ENCODE measurements around the gene SLC35E2B.
"Not testable (repeated sequence)": the region's sequence is repeated elsewhere in the genome, so short reads cannot be mapped to it uniquely, and the experiment has no call there.

Gene SLC35E2B

DNA sequence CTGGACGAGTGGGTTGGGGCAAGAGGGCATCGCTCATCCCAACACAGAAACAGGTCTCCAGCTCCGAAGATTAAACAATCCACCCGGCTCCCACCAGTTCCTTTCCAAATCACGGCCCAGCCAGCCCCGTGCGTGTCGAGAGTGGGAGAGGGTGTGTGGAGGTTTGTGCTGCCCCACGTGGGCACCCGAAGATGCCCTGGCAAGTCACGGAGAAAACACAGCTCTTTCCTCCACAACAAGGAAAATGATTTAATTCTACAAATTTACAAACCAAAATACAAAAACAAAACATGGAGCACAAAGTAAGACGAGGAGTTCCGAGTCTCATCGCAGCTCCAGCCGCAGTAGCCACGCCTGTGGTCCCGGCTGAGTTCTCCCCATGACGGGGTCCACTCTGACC, 9.9 kb upstream of the SLC35E2B start:
- not testable (repeated sequence) for DNase-seq

DNA sequence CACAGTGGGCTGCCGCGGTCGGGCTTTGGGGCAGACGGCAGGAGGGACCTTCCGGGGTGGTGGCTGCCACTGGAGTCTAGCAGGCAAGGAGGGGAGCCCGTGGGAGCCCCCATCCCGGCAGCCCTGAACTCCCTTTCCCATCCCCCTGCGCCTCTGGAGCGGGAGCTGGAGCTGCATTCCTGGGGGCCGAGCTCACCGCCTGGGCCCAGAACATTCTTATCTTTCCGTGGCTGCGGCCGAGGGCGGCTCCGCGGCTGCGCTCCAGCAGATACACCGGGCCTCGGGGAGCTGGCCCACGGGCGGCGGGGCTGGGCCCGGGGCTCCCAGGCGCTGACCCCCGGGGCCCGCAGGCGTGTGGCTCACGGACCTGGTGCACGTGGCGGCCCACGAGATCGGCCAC, 8.0 kb upstream of the SLC35E2B start:
- not testable (repeated sequence) for DNase-seq

DNA sequence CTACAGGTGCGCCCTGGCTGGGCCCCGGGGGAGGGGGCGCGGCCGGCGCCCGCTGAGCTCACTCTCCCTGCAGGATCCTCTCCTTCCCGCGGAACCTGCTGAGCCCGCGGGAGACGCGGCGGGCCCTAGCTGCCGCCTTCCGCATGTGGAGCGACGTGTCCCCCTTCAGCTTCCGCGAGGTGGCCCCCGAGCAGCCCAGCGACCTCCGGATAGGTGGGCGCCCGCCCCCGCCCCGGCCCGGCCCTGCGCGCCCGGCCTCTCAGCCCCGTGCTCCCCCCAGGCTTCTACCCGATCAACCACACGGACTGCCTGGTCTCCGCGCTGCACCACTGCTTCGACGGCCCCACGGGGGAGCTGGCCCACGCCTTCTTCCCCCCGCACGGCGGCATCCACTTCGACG, 7.5 kb upstream of the SLC35E2B start:
- DNase-seq, result not testable (repeated sequence)

DNA sequence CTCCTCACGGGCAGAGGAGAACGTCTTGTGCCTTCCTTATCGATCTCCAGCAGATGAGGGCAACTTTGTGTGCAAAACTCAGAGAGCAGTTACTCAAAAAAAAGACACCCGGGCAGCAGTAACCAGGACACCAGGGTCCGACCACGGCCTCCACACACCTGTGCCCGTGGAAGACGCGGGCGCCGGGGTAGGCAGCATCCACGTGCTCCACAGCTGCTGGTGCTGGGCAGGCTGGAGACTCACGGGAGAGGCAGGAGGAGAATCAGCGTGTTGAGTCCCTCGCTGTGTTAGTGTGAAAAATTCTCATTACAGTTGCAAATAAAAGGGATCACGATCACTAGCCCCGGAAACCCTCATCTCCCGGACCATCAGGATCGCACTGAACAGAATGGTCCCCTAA, 6.5 kb upstream of the SLC35E2B start:
- not testable (repeated sequence) for DNase-seq

DNA sequence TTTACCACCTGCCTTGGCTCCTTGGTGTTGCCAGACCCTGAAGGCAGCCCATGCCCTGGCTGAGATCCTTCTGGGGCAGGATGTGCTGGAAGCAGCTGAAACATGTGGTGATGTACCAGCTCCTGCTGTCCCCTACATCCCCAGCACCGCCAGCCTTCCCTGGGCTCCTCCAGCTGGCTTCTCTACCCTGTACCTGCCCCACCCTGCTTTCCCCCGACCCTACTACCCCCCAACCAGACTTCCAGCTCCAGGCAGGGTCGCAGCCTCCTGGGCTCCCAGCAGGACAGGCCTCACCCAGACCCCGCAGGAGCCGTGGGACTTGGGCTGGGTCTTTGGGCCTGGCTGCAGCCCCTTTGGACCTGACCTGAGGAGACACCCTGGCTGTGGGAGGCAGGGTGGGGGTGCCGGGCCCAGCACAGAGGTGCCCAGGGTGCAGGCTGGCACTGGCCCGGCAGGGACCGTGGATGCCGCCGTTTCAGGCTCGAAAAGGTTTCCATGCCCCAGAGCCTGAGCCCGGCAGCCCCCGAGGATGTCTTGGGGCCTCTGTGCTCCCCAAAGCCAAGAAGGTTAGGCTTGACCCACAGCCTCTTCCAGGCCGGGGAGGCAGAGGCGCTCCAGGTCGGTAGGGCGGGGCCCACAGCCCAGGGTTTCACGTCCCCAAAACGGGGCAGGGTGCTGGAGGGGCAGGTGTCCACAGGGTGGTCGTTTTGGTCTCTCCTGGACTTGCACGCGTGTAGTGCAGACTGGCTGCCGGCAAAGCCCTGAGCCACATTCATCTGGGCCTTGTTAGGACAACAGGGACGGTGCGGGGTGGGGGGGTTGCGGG, 5.0 kb upstream of the SLC35E2B start:
- not testable (repeated sequence) for DNase-seq

DNA sequence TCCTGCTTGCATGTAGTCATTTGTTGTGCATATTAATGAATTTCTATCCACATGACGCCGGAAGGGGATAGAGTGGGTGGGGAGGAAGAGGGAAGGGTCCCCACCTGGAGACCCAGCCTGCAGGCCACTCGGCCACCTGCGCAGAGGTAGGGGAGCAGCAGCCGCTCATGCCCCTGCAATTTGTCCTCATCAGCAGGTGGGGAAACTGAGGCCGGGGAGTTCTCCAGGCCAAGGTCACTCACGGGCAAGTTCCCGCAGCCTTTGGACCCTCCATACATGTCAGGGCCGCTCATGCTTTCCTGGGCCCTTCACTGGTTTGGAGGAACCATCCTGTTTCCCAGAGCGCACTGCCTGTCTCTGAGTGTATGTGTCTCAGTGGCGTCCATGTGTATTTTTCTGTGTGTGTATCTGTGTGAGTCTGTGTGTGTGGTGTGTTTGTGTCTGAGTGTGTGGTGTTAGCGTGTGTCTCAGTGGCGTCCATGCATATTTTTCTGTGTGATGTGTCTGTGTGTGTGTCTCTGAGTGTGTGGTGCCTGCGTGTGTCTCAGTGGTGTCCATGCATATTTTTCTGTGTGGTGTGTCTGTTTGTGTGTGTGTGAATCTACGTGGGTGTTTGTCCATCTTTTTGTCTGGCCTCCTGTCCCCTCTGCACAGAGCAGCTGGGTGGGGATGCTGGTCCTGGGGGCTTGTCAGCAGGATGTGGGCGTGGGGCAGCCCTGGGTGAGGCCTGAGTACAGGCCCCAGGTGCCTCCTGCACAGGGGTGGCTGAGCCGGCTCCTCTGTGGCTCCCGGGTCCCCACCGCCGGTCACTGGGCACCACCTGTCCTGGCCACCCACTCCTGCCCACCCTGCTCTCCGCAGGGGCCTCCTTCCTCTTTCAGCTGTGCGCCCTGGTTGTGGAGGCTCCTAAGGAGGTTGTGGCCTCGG, 4.1 kb upstream of the SLC35E2B start:
- DNase-seq, result not testable (repeated sequence)

DNA sequence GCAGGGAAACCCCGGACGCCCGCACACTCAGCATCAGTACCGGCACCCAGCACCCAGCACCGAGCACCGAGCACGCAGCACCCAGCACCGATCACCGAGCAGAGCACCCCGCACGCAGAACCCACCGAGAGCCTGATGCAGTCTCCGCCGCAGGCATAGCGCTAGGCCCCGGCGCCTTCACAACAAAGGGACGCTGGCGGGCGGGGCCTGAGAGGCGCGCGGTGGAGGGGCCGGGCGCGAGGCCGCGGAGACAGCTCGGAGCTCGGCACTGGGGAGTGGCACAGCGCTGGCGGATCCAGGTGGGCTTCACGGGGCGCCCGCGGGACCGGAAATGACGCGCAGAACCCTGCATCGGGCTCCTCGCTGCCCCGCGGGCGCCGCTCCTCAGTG, 276 bp downstream of the SLC35E2B start:
- DNase-seq, result peak; percentile 89

DNA sequence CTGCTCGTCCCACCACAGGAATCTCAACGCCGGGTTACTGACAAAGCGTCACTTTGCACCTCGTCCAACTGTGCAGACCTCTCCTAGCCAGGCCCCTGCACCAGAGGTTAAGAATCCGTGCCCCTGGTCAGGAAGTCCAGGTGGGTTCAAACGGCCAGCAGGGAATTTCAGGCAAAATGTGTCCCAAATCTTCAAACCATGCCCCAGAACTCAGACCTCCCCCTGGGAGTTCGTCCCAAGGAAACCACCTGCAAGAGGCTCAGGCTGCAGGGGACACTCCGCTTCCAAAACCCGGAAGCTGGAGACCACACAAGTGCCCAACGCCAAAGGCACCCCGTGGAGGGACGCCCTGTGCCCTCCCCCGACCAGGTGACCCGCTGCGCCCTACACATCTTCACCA, 1.2 kb downstream of the SLC35E2B start:
- DNase-seq, result not testable (repeated sequence)

DNA sequence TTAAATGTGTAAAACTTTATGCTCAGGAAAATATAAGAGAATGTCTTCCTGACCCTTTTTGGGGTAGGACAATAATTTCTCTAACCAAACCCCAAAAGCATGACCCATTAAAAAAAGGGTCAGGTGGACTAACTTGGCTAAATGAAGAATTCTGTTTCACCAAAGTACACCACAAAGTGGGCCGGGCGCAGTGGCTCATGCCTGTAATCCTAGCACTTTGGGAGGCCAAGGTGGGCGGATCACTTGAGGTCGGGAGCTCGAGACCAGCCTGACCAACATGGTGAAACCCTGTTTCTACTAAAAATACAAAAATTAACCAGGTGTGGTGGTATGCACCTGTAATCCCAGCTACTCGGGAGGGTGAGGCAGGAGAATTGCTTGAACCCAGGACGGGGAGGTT, 3.1 kb downstream of the SLC35E2B start:
- DNase-seq, result not testable (repeated sequence)

DNA sequence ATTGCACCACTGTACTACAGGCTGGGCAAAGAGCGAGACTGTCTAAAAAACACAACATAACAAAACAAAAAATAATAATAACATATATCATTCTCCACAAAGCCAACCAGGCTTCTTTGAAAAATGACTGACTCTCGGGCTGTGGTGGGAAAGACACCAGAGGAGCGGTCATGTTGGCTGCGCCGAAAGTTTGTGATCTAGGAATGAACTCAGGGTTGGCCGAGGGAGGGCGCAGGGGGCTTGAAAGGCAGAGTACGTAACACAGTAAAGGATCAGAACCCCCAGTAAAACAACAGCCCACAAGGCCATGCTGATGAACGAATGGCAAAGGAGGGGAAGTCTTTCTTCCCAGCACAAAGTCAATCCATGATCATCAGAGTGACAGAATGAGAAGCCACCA, 4.7 kb downstream of the SLC35E2B start:
- no peak for DNase-seq

DNA sequence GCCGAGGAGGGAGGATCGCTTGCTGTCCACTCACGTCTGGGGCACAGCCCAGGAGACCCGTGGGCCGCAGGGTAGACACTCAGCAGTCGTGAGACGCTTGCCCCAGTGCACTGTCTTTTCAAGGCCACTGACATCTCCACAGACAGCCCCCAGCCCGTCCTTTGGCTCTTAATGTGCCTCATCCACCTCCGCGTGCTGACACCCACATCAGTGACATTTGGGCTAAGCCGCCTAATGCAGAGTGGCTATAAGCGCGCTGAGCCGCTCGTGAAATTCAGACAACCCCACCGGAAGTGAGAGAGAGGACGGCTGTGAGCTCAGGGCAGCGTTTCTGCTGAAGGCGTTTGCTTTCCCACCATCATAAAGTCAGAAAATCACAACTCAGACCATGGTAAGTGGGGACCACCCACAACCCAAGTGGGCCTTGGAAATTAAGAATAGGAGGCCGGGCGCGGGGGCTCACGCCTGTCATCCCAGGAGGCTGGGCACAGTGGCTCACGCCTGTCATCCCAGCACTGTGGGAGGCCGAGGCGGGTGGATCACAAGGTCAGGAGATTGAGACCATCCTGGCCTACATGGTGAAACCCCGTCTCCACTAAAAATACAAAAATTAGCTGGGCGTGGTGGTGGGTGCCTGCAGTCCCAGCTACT, 8.4 kb downstream of the SLC35E2B start:
- no peak for DNase-seq

DNA sequence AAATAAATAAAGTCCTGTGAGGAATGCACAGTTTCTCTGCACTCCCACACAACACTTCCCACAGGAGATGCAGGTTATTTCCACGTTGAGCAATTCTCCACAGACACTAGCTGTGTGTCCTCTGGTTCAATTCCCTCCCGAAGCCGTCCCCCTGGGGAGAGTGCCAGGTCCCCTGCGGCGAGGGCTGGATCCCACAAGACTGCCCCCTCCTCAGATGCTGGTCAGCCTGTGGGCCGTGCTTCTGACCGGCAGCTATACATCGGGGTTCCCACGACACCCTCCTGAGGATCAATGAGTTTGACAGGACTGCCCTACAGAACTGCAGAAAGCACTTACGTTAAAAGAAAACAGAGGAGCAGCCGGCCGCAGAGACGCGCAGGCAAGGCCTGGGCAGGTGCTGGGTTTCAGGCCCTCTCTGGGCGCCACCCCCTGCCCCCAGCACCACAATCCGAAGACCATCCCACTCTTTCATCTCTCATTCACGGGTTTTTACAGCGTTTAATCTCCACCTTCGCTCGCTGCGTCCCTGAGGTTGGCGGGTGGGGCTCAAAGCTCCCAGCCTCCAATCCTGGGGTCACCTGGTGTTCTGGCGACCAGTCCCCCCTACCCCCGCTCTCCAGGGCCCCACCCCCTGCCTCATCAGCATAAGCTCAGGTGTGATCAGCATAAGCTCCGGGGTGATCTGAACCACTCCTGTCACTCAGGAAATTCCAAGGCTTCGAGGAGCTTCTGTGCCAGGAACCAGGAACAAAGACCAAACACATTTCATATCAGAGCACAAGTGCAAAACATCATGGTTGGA, 9.3 kb downstream of the SLC35E2B start:
- DNase-seq, result no peak

DNA sequence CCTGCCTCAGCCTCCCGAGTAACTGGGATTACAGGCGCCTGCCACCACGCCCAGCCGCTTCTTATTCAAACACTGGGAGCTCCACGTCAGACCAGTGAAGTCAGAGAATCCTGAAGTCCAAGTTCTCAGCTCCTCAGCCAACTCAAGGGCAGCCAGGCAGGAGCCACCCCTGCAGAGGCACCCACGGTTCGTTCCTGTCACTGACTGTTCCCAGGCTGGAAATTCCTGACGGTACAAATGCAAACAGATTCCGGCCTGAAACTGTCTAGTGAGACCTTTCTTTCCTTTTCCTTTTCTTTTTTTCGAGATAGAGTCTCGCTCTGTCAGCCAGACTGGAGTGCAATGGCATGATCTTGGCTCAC, 11.7 kb downstream of the SLC35E2B start:
- DNase-seq, result no peak

DNA sequence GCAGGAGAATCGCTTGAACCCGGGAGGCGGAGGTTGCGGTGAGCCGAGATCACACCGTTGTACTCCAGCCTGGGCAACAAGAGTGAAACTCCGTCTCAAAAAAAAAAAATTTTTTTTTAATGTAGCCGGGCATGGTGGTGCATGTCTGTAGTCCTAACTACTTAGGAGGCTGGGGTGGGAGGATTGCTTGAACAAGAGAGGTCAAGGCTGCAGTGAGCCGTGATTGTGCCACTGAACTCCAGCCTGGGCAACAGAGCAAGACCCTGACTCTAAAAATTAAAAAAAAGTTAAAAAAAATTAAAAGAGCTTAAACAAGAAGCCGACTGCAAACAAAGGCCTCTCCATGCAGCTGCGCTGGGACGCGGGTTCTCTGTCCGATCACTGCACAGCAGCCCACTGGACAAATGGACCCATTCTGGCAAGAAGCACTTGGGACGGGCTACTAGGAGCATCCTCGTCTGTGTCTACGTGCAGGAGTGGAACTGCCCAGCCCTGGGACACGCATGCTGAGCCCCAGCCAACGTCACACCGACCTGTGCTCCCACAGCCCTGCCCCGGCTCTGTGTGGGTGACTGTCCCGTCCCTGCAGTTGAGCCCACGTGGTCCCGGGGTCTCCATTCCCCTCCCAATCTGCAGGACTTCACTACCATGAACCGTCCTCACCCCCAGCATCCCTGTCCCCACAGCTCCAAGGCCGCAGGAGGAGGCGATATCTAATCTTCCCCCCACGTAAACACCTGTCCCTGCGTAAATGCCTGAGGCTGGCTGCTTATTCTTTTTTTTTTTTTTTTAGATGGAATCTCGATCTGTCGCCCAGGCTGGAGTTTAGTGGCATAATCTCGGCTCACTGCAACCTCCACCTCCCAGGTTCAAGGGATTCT, 12.3 kb downstream of the SLC35E2B start:
- no peak for DNase-seq

DNA sequence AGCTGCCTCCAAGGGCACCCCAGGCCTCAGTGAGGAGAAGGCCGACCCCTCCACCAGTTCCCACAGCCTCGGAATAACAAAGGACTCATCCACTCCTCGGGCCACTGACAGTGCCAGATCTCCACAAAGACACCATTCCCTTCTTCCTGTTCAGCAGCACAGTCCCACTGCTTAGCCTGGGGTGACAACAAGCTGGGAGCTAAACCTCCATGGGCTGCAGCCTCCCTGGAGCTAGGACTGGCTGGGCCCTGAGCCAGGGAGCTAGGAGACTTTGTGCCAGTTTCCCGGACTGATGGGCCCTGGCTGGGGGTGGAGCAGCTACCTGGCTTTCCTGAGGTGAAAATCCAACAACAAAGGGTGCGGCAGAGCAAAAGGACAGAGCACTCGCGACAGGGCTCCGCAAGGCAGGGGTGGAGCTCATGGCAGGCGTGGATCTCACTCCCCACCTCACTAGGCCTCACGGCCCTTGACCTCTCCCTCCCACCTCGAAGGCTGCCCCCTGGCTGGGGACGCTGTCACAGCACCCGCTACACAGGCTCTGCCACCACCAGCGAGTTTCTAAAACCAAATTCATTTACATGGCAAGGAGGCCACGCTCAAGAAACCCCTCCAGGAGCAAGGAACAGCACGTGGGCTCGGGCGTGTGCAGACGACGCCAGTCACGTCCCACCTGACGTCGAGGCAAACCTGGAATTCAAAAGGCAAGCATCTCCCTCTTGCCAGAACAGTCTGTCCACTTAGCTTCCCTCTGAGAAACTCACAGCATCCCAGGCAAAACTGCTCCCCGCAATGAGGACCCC, 13.8 kb downstream of the SLC35E2B start:
- peak; percentile 62 for DNase-seq

DNA sequence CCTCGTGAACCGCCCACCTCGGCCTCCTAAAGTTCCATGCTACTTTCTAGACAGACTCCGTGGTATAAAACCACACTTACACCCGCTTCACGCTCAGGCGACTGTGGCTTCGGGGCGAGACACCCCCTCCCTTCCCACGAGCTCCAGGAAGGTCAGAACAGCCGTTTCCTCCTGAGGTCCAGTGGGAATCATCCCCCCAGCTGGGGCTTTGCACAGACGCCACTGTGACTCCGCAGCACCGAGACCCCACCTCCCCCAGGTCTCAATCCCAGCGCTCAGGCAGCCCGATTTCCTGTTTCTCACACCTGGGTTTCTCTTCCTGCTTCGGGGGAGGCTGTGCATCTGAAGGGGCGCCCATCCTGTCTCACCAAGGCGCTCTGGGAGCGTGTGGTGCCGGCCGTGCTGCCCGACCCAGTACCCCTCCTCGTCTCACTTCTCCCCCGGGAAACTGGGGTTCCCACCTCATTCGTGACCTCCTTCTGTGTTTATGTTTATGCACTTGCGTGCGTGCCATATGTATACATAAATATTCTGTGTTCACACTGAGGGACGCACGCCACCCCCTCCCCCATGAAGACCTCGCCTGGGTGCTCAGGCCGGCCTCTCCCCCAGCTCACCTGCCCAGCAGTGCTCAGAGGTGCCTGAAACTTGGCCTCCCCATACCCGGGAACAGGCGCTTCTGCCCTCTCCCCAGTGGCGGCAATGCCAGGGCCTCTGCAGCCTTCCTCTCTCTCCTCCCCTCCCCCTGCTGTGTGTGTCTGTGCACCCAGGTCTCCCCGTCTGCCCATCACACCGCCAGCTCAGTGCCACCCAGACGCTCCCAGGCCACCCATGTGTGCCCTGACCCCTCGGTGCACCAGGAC, 14.6 kb downstream of the SLC35E2B start:
- peak; percentile 29 for DNase-seq

DNA sequence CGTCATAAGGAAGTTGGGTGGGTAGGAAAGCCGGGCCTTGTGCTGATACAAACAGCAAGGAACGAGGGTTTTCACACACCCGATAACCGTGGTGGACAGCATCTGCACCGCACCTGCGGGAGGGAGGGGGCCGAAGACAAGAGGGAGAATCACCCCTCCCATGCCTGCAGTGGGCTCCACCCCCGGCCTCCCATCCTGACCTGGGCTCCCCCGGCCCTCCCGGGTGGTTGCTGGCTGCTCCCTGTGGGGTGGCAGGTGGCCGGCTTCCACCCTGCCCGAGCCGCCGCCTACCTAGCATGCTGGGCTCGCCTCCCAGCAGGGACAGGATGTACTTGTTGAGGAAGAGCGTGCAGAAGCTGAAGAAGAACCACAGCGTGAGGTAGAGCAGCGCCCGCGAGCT, 16.5 kb downstream of the SLC35E2B start:
- not testable (repeated sequence) for DNase-seq

DNA sequence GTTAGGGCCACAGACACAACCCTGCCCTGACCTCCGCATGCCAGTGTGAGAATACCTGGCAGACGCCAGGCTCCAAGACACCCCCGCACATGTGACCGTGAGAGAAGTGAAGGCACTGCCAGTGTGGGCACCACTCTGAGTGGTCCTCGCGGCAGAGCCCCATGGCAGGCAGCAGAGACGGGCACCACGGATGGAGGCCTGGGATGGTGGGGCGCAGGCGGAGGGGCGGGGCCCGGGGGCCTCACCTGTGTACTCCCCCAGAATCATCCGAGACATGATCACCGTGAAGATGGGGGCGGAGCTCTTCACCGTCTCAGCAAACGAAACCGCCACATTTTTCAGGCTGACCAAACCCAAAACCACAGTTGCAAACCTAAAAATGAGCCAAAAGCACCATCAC, 17.4 kb downstream of the SLC35E2B start:
- not testable (repeated sequence) for DNase-seq

DNA sequence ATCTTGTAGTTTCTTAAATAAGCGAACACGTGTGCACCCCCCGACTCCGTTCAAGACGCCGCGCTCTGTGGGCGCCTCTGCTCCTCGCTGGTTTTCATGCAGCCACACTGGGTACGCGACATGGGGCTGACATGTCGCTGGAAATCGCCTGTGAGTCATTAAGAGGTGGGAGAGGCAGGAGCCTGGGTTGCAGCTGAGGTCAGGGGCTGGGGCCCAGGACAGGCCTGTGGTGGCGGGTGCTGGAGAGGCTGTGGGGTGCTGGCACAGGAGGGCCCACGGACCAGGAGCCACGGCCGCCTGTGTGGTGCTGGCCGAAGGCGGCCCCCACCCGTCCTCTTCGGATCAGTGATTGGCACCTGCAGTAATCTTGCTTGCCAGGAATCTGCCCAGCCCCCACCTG, 17.8 kb downstream of the SLC35E2B start:
- not testable (repeated sequence) for DNase-seq

Measured in hematopoietic multipotent progenitor cell treated with erythropoietin and hydrocortisone succinate and interleukin-3 and kit ligand, for 4 days (in vitro differentiated cells).